MG63 (cell line): ENCODE data around the gene OBSCN. TPM values are rescaled to one million over a fixed set of nuclear protein-coding genes. Genes with fewer than 3 reads are reported as not detected.

Experiments used
- DNase-seq: peaks from one replicate; pipeline ENCODE4 v3.0.0-alpha.2; 2020
- H3K27me3 ChIP-seq: fragments of 250-450 bp; sonication (Bioruptor Pico); 2 replicates; pipeline ENCODE4 v1.5.1; 2020; ENCODE audit warnings: mild to moderate bottlenecking, moderate library complexity
- H3K36me3 ChIP-seq: fragments of 250-450 bp; sonication (Bioruptor Pico); 2 replicates; pipeline ENCODE4 v1.5.1; 2020; ENCODE audit warnings: mild to moderate bottlenecking, moderate library complexity
- H3K4me3 ChIP-seq: fragments of 250-450 bp; sonication (Bioruptor Pico); 2 replicates; pipeline ENCODE4 v1.5.1; 2020; ENCODE audit warnings: mild to moderate bottlenecking, moderate library complexity
- H3K9me3 ChIP-seq: fragments of 250-450 bp; sonication (Bioruptor Pico); 2 replicates; pipeline ENCODE4 v1.5.1; 2020; ENCODE audit warnings: mild to moderate bottlenecking, moderate library complexity
- total RNA-seq: library from RNA; depleted of rRNA; stranded (reverse); fragments of >200 nt; shearing (Covaris generic); gene quantifications from 2 replicates; pipeline ENCODE4 v1.2.3, GENCODE V29; 2014; ENCODE audit warnings: low replicate concordance

The OBSCN gene
- total RNA-seq, 1 experiment from 2014 or later = 2.8 TPM

DNA sequence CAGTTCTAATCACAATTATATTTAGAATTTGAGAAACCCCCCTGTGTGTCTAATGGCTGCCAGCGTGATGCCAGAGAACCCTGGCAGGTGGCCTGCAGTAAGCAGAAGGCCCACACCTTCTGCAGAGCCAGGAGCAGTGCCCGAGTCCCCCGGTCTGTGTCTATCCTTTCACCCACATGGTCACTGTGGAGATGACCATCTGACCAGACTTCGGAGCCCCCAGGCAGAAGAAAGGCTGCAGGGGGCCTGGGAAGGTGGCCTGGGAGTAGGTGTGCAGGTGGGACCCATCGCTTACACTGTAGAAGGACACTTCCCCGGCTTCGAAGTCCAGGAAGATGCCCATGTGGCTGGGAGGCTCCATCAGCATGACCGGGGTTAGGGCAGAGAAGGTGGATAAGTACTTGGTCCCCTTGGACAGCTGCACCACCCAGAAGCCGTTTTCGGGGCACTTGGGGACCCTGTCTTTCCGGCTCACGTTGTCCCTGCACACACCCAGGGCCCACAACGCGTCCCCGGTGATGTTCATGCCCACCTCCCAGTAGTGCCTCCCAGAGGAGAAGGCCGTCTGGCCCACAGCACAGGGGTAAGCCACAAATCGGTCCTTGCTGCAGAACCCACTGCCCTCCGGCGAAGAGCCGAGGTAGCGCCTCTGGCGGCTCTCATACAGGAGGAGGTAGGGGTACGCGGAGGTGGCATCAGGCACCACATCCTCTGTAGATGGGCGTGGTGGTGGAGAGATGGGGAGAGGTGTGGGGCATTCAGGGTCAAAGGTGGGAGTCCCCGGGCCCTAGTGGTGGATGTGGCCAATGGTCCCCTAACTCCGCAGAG is 200.4 kb downstream of the OBSCN start:
- Histone ChIP-seq H3K4me3 (peak overlapping the region; percentile 98), H3K9me3 (no peaks in the 10 kb centered on the region), H3K36me3 (peaks cover 16% of the 10 kb centered on the region), H3K27me3 (no peaks in the 10 kb centered on the region)
- no peak for DNase-seq

DNA sequence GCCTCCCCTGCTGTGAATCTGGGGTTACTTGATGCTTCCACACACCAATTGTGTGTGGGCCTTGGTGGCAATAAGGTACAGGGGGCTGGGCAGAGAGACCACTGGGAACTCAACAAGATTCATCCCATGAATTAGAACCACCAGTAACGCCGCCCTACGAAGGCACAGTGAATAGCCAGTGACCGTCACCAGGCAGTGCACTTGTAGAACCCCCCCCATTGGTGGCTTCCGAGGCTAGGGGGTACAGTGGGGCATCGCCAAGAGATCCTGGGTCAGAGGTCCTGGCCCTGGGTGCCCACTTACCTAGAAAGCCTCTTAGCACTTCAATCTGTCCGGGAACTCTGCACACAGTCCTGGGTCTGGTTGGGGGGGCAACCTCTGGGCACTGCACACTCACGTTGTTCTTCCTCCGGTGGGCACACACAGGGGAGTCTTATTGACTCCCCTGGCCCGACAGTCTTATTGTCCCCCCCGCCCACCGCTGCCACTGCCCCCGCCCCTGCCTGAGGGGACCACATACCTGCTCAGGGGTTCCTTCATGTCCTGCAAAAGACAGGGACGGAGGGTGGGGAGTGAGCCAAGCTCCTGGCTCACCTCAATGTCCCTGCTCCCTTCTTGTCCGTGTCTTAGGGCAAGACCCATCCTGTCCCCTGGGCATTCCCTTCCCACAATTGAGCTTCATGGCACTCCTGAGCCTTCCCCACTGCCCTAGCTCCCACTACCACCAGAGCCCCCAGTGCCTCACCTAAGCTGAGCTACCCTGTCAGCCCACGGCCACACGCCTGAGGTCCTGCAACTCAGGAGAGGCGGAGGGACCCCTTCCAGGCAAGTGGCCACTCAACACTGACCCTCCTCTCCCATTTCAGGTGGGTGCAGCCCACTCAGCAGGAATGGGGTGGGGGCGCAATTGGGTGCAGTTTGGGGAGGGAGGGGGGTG is 201.3 kb downstream of the OBSCN start:
- Histone ChIP-seq H3K36me3 (peaks cover 8% of the 10 kb centered on the region), H3K4me3 (no peak overlapping the region), H3K9me3 (no peaks in the 10 kb centered on the region), H3K27me3 (no peaks in the 10 kb centered on the region)
- DNase-seq = no peak

DNA sequence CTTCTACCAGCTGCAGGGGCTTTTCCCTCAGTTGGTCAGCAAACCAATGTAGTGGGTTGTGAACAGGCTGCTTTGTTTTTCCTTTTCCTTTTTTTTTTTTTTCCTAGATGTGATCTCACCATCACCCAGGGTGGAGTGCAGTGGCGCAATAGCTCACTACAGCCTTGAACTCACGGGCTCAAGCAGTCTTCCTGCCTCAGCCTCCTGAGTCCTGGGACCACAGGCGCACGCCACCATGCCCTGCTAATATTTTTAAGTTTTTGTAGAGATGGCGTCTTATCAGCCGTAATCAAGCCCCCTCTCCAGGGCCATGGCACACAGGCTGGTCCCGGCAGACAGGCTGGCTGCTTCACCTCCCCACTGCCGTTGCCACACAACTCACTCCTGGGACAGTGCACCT is 202.2 kb downstream of the OBSCN start:
- H3K4me3 ChIP-seq = no peak overlapping the region
- H3K9me3 ChIP-seq = no peaks in the 10 kb centered on the region
- no peak for DNase-seq
- no peaks in the 10 kb centered on the region for H3K27me3 ChIP-seq
- H3K36me3 ChIP-seq = no peaks in the 10 kb centered on the region; the same call in none of the 2 replicates

DNA sequence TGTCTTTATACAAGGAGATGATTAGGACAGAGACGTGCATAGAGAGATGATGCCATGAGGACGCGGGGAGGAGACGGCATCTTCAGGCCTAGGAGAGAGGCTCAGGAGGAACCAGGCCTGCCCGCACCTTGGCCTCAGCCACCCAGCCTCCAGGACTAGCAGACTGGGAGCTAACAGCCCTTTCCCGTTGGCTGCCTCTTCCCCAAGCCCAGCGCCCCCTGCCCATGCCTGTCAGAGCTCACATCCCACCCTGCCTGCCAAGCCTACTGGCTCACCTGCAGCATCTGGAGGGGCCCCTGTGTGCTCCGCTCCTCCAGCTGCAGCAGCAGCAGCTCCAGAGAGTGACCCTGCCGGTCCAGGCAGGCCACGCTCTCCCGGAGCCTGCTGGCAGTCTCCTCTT is 202.8 kb downstream of the OBSCN start:
- no peak for DNase-seq
- H3K36me3 ChIP-seq = no peaks in the 10 kb centered on the region; the same call in 1 of the 2 replicates

DNA sequence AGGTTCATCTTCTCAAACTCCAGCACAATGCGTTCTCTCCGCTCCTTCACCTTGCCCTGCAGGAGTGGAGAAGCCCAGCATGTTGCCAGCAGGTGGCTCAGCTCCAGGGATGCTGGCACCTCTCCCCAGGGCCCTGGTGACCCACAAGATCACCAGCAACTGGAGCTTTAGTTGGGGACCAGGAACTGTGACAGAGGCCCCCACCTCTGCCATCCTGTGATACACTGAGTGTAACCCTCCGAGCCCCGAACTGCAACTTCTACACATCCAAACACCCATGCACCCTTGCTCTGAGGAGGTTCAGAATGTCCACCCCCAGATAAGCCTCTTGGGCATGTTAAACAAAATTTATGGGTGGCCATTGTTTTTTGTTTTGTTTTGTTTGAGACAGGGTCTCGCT is 203.3 kb downstream of the OBSCN start:
- Histone ChIP-seq H3K4me3 (no peak overlapping the region), H3K27me3 (peaks cover 2% of the 10 kb centered on the region; the same call in 1 of the 2 replicates), H3K9me3 (no peaks in the 10 kb centered on the region), H3K36me3 (no peaks in the 10 kb centered on the region; the same call in 1 of the 2 replicates)
- DNase-seq = no peak

More for the DNA sequence above, 202.8 kb downstream of the OBSCN start:
- Histone ChIP-seq H3K27me3 (no peaks in the 10 kb centered on the region), H3K4me3 (no peak overlapping the region), H3K9me3 (no peaks in the 10 kb centered on the region)

DNA sequence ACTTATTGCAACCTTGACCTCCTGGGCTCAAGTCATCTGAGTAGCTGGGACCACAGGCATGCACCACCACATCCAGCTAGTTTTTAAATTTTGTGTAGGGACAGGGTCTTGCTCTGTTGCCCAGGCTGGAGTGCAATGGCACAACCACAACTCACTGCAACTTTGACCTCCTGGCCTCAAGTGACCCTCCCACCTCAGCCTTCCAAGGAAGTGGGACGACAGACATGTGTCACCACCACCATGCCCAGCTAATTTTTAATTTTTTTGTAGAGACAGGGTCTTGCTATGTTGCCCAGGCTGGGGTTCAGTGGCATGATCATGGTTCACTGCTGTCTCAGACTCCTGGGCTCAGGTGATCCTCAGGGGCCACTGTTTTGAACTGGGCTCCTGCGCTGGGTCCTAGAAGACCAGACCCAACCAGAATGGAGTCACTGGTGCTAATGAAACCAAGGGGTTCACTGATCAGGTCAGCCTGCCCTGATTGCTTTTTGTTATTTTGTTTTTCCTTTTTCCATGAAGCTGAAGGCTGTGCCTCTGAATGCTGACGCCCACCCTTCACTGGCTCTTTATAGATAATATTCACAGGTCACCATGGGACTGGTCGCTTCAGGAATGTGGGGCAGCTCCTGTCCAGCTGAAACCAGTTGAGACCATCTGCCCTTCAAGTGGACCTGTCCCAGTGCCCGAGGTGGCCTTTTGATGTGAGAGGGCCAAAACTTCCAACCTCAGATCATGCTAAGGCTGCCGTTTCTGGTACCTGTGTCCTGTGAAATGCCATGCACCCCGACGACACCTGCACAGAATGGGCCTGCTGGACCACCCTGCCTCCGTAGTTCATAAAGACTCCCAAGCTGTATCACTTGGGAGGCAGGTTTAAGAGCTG is 203.9 kb downstream of the OBSCN start:
- Histone ChIP-seq H3K36me3 (no peaks in the 10 kb centered on the region; the same call in 1 of the 2 replicates), H3K9me3 (no peaks in the 10 kb centered on the region), H3K27me3 (peaks cover 4% of the 10 kb centered on the region; the same call in 1 of the 2 replicates), H3K4me3 (no peak overlapping the region)
- no peak for DNase-seq

DNA sequence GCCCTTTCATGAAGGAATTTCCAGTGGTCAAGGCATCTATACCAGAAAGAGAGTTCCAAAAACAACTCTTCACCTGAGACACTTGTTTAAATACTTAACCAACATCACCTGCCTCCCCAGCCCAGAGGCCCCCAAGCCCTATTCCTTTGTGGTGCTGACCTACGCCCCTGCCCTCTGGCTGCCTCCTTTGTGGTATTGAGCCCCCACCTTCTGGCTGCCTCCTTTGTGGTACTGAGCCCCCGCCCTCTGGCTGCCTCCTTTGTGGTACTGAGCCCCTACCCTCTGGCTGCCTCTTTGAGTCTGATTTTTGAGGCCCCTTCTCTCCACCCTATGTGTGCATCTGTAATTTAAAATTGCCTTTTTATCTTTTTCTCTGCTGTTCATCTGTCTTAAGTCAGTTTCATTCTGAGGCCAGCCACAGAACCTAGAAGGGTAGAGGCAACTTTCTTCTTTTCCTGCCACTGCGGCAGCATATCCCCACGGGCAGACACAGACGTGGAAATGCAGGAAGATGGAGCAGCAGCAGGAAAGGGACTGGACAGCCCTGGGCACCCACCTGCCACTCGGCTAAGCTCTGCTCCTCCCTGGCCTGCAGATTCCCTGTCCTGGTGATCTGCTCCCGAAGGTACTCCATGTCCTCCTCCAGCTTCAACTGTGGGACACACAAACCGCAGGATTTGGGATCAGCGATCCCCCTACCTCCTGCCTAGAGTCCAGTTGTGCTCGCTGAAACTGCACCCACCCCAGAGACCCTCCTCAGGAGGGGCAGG is 205.6 kb downstream of the OBSCN start:
- DNase-seq = no peak
- H3K4me3 ChIP-seq = no peak overlapping the region
- H3K27me3 ChIP-seq = peaks cover 4% of the 10 kb centered on the region; the same call in 1 of the 2 replicates
- H3K9me3 ChIP-seq = no peaks in the 10 kb centered on the region
- H3K36me3 ChIP-seq = no peaks in the 10 kb centered on the region; the same call in 1 of the 2 replicates

DNA sequence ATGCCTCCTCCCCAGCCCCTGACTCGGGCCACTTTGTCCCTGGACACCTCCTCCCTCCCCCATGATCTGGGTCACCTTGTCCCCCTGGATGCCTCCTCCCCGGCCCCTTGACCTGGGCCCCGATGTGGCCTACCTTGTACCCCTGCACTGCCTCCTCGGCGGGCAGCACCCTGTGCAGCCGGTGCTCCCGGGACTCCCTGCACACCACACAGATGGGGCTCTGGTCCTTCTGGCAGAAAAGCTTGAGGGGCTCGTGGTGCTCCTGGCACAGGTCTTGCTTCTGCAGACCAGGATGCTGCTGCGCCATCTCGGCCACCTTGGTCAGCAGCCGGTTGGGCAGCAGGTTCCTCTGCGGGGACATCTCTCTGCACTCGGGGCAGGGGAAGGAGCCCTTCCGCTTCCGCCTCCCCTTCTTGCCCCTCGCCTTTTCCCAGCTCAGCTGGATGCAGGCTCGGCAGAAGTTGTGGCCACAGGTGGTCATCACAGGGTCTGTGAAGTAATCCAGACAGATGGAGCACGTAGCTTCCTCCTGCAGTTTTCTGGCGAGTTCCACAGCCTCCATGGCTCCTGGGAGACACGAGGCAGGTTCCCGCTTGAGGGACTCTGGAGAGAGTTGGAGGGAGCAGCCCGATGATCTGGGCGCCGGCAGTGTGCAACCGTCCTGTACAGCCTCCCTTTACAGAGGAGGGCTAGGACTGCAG is 206.8 kb downstream of the OBSCN start:
- H3K4me3 ChIP-seq = no peak overlapping the region
- H3K27me3 ChIP-seq = peaks cover 4% of the 10 kb centered on the region; the same call in 1 of the 2 replicates
- no peak for DNase-seq
- no peaks in the 10 kb centered on the region for H3K9me3 ChIP-seq
- H3K36me3 ChIP-seq = no peaks in the 10 kb centered on the region; the same call in 1 of the 2 replicates

DNA sequence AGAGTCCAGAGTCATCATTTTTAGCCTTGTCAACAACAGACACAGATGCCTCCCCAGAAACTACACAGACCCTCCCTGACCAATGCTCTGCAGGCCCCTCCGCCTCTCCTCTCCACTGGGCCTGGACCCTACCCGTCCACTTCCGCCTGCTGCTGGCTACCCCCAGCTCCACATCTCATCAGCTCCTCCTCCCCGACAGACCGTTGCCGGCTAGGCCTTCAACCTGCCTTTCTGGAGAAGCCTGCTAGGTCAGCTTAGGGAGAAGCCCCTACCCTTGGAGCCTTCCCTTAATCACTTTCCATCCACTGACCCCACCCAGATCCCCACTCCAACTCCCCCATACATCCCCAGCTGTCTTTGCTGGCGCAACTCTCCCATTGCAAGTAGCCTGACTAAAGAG is 207.4 kb downstream of the OBSCN start:
- Histone ChIP-seq H3K4me3 (no peak overlapping the region), H3K27me3 (peaks cover 4% of the 10 kb centered on the region; the same call in 1 of the 2 replicates), H3K9me3 (no peaks in the 10 kb centered on the region), H3K36me3 (no peaks in the 10 kb centered on the region; the same call in 1 of the 2 replicates)
- DNase-seq = no peak

DNA sequence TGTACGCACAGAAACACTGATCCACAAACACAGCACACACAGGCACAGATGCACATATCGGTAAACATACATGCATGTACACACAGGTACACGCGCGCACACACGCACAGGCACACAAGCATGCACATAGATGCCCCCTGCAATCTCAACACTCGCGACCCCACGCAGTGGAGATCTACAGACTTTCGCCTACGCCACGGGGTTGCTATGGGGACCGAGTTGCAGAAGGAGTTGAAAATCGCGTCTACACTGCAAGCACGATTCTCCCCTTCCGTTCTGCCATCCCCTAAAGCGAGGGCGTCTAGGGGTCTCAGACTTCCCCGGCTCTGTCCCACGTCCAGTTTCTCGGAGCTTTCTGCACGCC is 208.0 kb downstream of the OBSCN start:
- no peaks in the 10 kb centered on the region for H3K9me3 ChIP-seq
- DNase-seq = no peak
- H3K4me3 ChIP-seq = peak overlapping the region; percentile 30
- H3K27me3 ChIP-seq = peaks cover 4% of the 10 kb centered on the region; the same call in 1 of the 2 replicates
- H3K36me3 ChIP-seq = no peaks in the 10 kb centered on the region; the same call in 1 of the 2 replicates

DNA sequence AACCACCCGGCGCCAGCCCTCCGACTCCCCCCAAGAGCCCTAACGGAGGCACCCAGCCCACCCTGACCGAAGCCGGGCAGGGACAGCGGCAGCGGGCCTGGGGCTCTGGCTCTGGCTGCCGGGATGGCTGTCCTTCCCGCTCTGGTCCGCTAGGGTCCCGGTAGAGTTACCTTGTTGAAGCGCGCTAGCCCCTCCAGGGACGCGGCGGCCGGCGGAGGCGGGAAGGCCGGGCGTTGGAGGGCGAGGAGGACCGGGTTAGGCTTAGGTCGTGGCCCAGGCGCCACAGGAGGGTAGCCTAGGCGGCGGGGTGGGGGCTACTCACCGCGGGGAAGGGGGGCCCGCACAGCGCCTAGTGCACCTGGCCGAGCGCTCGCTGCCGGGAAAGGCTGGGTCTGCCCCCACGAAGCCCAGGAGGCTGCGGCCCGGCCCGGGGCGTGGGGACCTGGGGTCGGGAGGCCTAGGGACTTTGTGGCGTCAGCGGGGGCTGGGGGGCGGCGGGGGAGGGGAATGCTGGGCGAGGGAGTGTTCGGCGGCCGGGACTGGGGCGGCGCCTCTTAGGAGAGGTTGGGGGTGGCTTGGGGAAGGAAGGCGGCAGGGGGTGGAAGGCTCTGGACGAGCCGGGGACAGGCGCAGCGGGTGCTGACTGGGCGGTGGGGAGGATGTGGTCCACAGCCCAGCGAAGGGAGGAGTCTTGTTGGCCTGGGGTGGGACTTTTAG is 208.5 kb downstream of the OBSCN start, which contains the start of gene TRIM17:
TRIM17 (minus strand) TSS at position 645 of the 717 bp plus-strand sequence. CDS start 1,789 bp downstream, outside the sequence.
- Histone ChIP-seq H3K9me3 (no peaks in the 10 kb centered on the region), H3K27me3 (peaks cover 4% of the 10 kb centered on the region; the same call in 1 of the 2 replicates), H3K36me3 (no peaks in the 10 kb centered on the region), H3K4me3 (peak within 1 kb of the TSS; percentile 30)
- peak; percentile 39 for DNase-seq

DNA sequence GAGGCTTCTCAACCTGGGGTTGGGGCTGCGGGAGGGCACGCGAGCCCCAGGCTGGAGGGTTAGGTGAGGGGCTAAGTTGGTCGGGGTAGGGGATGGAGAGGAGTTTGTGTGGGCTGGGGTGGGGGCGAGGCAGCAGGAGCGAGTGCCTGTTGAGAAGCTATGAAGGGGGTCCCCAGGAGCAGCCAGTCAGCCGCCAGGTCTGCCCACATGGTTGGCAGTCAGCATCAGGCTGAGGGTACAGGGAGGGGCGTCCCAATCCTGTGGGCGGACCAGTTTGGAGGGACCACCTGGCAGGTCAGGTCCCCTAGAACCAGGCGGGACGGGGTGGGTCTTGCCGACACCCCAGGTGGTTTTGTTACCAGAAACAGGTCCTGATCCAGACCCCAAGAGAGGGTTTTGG is 209.2 kb downstream of the OBSCN start:
- Histone ChIP-seq H3K4me3 (no peak overlapping the region), H3K27me3 (peaks cover 4% of the 10 kb centered on the region; the same call in 1 of the 2 replicates), H3K36me3 (no peaks in the 10 kb centered on the region), H3K9me3 (no peaks in the 10 kb centered on the region)
- no peak for DNase-seq

DNA sequence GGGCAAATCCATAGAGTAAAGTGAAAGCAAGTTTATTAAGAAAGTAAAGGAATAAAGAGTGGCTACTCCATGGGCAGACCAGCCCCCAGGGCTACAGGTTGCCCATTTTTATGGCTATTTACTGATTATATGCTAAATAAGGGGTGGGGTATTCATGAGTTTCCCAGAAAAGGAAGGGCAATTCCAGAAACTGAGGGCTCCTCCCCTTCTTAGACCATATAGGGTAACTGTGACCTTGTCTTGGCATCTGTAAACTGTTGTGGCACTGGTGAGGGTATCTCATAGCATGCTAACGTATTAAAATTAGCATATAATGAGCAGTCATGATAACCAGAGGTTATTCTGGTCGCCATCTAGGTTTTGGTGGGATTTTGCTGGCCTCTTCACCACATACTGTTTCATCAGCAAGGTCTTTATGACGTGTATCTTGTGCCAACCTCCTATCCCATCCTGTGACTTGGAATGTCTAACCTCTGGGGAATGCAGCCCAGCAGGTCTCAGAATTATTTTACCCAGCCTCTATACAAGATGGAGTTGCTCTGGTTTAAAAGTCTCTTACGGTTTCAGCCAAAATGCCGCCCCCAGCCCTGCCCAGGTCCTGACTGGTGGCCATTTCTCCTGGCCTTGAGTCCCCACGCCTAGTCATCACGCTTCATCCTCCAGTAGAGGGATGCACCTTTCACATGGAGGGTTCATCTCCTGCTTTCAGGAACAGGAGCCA is 209.8 kb downstream of the OBSCN start:
- no peak for DNase-seq
- H3K27me3 ChIP-seq = peaks cover 4% of the 10 kb centered on the region; the same call in 1 of the 2 replicates
- H3K4me3 ChIP-seq = no peak overlapping the region
- no peaks in the 10 kb centered on the region for H3K9me3 ChIP-seq
- no peaks in the 10 kb centered on the region for H3K36me3 ChIP-seq
